GM23338 (cell line): ENCODE results near the gene C1orf74. TPM values are rescaled to one million over a fixed set of nuclear protein-coding genes. Genes with fewer than 3 reads are reported as not detected.

Source experiments
- ATAC-seq: fragments of 200-7000 bp; cut with Tn5 transposase; 3 replicates; pipeline ENCODE4 v1.9.1; 2020
- DNase-seq: peaks from one replicate; pipeline ENCODE4 v3.0.0-alpha.2; 2015; ENCODE audit warnings: low spot score
- H2AFZ ChIP-seq: fragments of 200-600 bp; sonication (generic); 2 replicates; pipeline ENCODE4 v1.8.0; 2016; ENCODE audit warnings: antibody characterized with exemption, mild to moderate bottlenecking, moderate library complexity
- H3F3A ChIP-seq: fragments of 200-600 bp; sonication (generic); replicated peaks from 2 replicates; pipeline ENCODE4 v1.8.0; 2017; ENCODE audit warnings: antibody characterized with exemption, mixed run types, low read depth
- H3K27ac ChIP-seq: fragments of 200-600 bp; sonication (generic); 2 replicates; pipeline ENCODE4 v1.6.1; 2016; ENCODE audit warnings: low read depth
- H3K27me3 ChIP-seq: fragments of 200-600 bp; sonication (generic); 2 replicates; pipeline ENCODE4 v1.8.0; 2016; ENCODE audit warnings: mild to moderate bottlenecking, mixed run types, moderate library complexity; ENCODE audit not compliant: insufficient read depth
- H3K36me3 ChIP-seq: fragments of 200-600 bp; sonication (generic); 2 replicates; pipeline ENCODE4 v1.8.0; 2016; ENCODE audit warnings: mild to moderate bottlenecking; ENCODE audit not compliant: insufficient read depth
- H3K4me1 ChIP-seq: fragments of 200-600 bp; sonication (generic); 2 replicates; pipeline ENCODE4 v1.8.0; 2016; ENCODE audit warnings: mild to moderate bottlenecking, moderate library complexity; ENCODE audit not compliant: insufficient read depth
- H3K4me2 ChIP-seq: fragments of 200-600 bp; sonication (generic); 2 replicates; pipeline ENCODE4 v1.7.1; 2017; ENCODE audit warnings: mixed run types
- H3K4me3 ChIP-seq: fragments of 200-600 bp; sonication (generic); 2 replicates; pipeline ENCODE4 v1.6.1; 2016; ENCODE audit warnings: mixed run types
- H3K79me2 ChIP-seq: fragments of 200-600 bp; sonication (generic); replicated peaks from 2 replicates; pipeline ENCODE4 v1.8.0; 2017; ENCODE audit warnings: mild to moderate bottlenecking; ENCODE audit not compliant: insufficient read depth
- H3K9me2 ChIP-seq: fragments of 200-600 bp; sonication (generic); 2 replicates; pipeline ENCODE4 v1.8.0; 2017; ENCODE audit not compliant: insufficient read depth
- H4K20me1 ChIP-seq: fragments of 200-600 bp; sonication (generic); replicated peaks from 2 replicates; pipeline ENCODE4 v1.8.0; 2017; ENCODE audit warnings: mild to moderate bottlenecking; ENCODE audit not compliant: insufficient read depth
- H3K27ac Mint-ChIP-seq: 2 replicates; pipeline ENCODE4 v1.8.0; 2020; ENCODE audit warnings: inconsistent platforms, mild to moderate bottlenecking, moderate library complexity, mixed read lengths
- H3K27me3 Mint-ChIP-seq: 3 replicates; pipeline ENCODE4 v1.8.0; 2022; ENCODE audit warnings: low read depth, mild to moderate bottlenecking, moderate library complexity, mixed read lengths, inconsistent platforms; ENCODE audit not compliant: insufficient read depth, poor library complexity
- H3K36me3 Mint-ChIP-seq: 3 replicates; pipeline ENCODE4 v1.8.0; 2021; ENCODE audit warnings: low read depth, mild to moderate bottlenecking, inconsistent platforms, moderate library complexity, mixed read lengths
- H3K4me1 Mint-ChIP-seq: 3 replicates; pipeline ENCODE4 v1.8.0; 2020; ENCODE audit warnings: mild to moderate bottlenecking, inconsistent platforms, mixed read lengths
- H3K4me3 Mint-ChIP-seq: 3 replicates; pipeline ENCODE4 v1.8.0; 2021; ENCODE audit warnings: moderate library complexity, mild to moderate bottlenecking, inconsistent platforms, mixed read lengths
- H3K9me3 Mint-ChIP-seq: 3 replicates; pipeline ENCODE4 v1.8.0; 2020; ENCODE audit warnings: moderate library complexity, mild to moderate bottlenecking, inconsistent platforms, mixed read lengths
- CREB1 ChIP-seq: fragments of 250-450 bp; sonication (Bioruptor Pico); IDR thresholded peaks from 2 replicates; pipeline ENCODE4 v1.5.0; 2020; ENCODE audit warnings: low read depth, mild to moderate bottlenecking, moderate library complexity
- ETS1 ChIP-seq: IDR thresholded peaks from 2 replicates; pipeline ENCODE4 v1.6.1; 2016; ENCODE audit warnings: antibody characterized with exemption
- EZH2 ChIP-seq: fragments of 200-600 bp; sonication (generic); IDR thresholded peaks from one replicate; pipeline ENCODE4 v1.8.0; 2017; ENCODE audit warnings: antibody characterized with exemption, mild to moderate bottlenecking, low read depth; ENCODE audit not compliant: unreplicated experiment
- EZH2phosphoT487 ChIP-seq: fragments of 200-600 bp; sonication (generic); IDR thresholded peaks from one replicate; pipeline ENCODE4 v1.8.1; 2018; ENCODE audit warnings: antibody characterized with exemption; ENCODE audit not compliant: unreplicated experiment
- JUNB ChIP-seq: IDR thresholded peaks from one replicate; pipeline ENCODE4 v1.6.1; 2016; ENCODE audit warnings: antibody characterized with exemption; ENCODE audit not compliant: unreplicated experiment
- NANOG ChIP-seq: IDR thresholded peaks from 2 replicates; pipeline ENCODE4 v1.6.1; 2016; ENCODE audit warnings: antibody characterized with exemption, borderline replicate concordance
- POLR2AphosphoS5 ChIP-seq: IDR thresholded peaks from 2 replicates; pipeline ENCODE4 v1.6.1; 2016; ENCODE audit warnings: antibody characterized with exemption, low read depth
- REST ChIP-seq: IDR thresholded peaks from one replicate; pipeline ENCODE4 v1.6.1; 2018; ENCODE audit warnings: antibody characterized with exemption; ENCODE audit not compliant: unreplicated experiment
- STAT1 ChIP-seq: IDR thresholded peaks from one replicate; pipeline ENCODE4 v1.6.1; 2016; ENCODE audit warnings: antibody characterized with exemption; ENCODE audit not compliant: unreplicated experiment
- ZNF114 ChIP-seq: fragments of 250-450 bp; sonication (Bioruptor Pico); IDR thresholded peaks from 2 replicates; pipeline ENCODE4 v1.5.0; 2020; ENCODE audit warnings: mild to moderate bottlenecking, moderate library complexity
- ZNF331 ChIP-seq: fragments of 250-450 bp; sonication (Bioruptor Pico); IDR thresholded peaks from 2 replicates; pipeline ENCODE4 v1.5.0; 2020; ENCODE audit warnings: low read depth, mild to moderate bottlenecking, moderate library complexity
- polyA plus RNA-seq: library from polyadenylated mRNA; unstranded; fragments of >200 nt; fragmentation: Nextera tagmentation; extraction: Ambion mirVana; gene quantifications from 2 replicates; pipeline ENCODE4 v1.2.1, GENCODE V29; 2016
- total RNA-seq: library from RNA; depleted of rRNA; stranded (reverse); fragments of >200 nt; shearing (Covaris generic); gene quantifications from 2 replicates; pipeline ENCODE4 v1.2.3, GENCODE V29; 2014
- TF ChIP-seq, protein P1 (sequence below), 2 experiments: fragments of 200-600 bp in 1 of 2; sonication (generic) in 1 of 2; conservative IDR thresholded peaks; 2 replicates each; pipeline versions ENCODE4 v1.5.1 to v1.6.1; 2016 to 2017; ENCODE audit warnings: antibody characterized with exemption in 2 of 2, low read depth in 2 of 2, mild to moderate bottlenecking in 2 of 2, moderate library complexity in 1 of 2

C1orf74 gene
- total and polyA plus RNA-seq, 2 experiments from 2014 or later: 2.8 to 3.9 TPM

GRCh38 chr1:209769971-209770370, 14.4 kb downstream of the C1orf74 start (continued):
- TF ChIP-seq EZH2phosphoT487 (no peak), ZNF331 (CRISPR knock-in tag) (no peak), STAT1 (no peak), CREB1 (CRISPR knock-in tag) (no peak), POLR2AphosphoS5 (no peak)

DNA sequence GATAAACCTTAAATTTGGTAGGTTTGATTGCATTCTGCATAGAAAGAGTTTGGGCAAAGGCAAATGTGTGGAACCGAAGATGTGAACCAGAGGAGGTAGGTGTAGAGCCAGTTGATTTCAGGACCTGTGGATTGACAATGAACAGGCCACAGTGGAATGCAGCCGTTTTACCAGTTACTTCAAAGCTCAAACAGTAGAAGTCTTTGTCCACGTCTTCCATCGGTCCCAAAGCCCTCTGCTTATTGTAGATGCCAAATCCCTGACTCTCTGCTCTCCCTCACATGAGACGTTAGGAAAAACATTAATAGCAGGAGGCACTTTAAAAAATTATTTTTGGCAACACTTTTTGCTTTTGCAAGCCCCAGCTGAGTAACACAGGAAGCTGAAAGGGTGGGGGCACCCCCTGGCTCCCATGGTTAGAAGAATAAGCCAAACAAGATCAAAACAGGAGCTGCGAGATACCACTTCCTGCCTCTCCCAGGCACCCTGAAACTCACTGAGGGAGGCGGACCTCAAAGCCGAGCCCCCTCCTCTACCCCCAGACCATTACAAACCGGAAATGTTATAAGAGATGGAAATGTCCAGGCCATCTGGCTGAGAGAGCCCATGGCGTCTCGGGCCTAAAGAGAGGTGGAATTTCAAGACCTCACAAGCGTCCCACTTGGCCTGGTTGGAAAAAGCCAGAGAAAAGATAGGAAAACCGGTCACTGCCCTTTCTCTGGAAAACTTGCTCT, 15.0 kb downstream of the C1orf74 start:
- Mint-ChIP-seq H3K4me3 (no peak overlapping the region; the same call in 2 of the 3 replicates), H3K4me1 (peaks cover 9% of the 10 kb centered on the region), H3K9me3 (no peaks in the 10 kb centered on the region), H3K36me3 (no peaks in the 10 kb centered on the region), H3K27ac (peak overlapping the region; percentile 35; the same call in 1 of the 2 replicates), H3K27me3 (no peaks in the 10 kb centered on the region)
- H3K9me2 ChIP-seq: peaks cover 4% of the 10 kb centered on the region; the same call in 1 of the 2 replicates
- H3K27me3 ChIP-seq: no peaks in the 10 kb centered on the region
- H3K4me1 ChIP-seq: peaks cover 8% of the 10 kb centered on the region; the same call in 1 of the 2 replicates
- H3F3A ChIP-seq: no peaks in the 10 kb centered on the region
- ATAC-seq: no peak
- peak overlapping the region; percentile 63 for H2AFZ ChIP-seq
- no peaks in the 10 kb centered on the region for H3K79me2 ChIP-seq
- H3K27ac ChIP-seq: no peak overlapping the region
- H4K20me1 ChIP-seq: no peaks in the 10 kb centered on the region
- no peak overlapping the region for H3K4me3 ChIP-seq
- no peak overlapping the region for H3K4me2 ChIP-seq
- H3K36me3 ChIP-seq: no peaks in the 10 kb centered on the region
- no peak for DNase-seq
- no peak for TF ChIP-seq JUNB
- no peak for TF ChIP-seq ETS1
- TF ChIP-seq CREB1 (CRISPR knock-in tag): no peak
- TF ChIP-seq, protein P1, sequence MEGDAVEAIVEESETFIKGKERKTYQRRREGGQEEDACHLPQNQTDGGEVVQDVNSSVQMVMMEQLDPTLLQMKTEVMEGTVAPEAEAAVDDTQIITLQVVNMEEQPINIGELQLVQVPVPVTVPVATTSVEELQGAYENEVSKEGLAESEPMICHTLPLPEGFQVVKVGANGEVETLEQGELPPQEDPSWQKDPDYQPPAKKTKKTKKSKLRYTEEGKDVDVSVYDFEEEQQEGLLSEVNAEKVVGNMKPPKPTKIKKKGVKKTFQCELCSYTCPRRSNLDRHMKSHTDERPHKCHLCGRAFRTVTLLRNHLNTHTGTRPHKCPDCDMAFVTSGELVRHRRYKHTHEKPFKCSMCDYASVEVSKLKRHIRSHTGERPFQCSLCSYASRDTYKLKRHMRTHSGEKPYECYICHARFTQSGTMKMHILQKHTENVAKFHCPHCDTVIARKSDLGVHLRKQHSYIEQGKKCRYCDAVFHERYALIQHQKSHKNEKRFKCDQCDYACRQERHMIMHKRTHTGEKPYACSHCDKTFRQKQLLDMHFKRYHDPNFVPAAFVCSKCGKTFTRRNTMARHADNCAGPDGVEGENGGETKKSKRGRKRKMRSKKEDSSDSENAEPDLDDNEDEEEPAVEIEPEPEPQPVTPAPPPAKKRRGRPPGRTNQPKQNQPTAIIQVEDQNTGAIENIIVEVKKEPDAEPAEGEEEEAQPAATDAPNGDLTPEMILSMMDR (conservative IDR thresholded peaks at IDR 0.05; ENCODE audit: low read depth in 2 of 2): no peak
- no peak for TF ChIP-seq STAT1
- TF ChIP-seq NANOG: no peak
- no peak for TF ChIP-seq REST
- TF ChIP-seq ZNF114: no peak
- TF ChIP-seq EZH2phosphoT487: no peak
- TF ChIP-seq EZH2: no peak
- TF ChIP-seq ZNF331 (CRISPR knock-in tag): no peak
- TF ChIP-seq POLR2AphosphoS5: no peak
